ENCODE data around the gene CD70. TPM values are rescaled to one million over a fixed set of nuclear protein-coding genes. Genes with fewer than 3 reads are reported as not detected.
A peak's percentile ranks its signal among the peaks of the same experiment; 100 is the strongest.

Gene CD70
- total and polyA plus RNA-seq, 2 donors (not counting 3 experiments of a cell fraction or from before 2014, with no cell fraction given), result not detected

DNA sequence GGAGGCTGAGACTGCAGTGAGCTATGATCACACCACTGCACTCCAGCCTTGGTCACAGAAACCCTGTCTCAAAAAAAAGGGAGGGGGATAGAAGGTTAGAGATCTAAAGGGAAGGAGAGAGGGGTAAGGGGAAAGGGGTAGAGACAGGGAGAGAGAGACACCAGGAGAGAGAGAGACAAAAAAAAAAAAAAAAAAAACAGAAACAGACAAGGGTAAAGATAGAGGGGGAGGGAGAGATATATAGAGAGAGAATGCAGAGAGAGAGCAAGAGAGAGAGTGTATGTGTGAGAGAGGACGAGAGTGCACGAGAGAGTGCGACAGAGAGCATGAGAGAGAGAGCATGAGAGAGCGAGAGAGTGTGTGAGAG lies 4.2 kb downstream of the CD70 start:
- BruUV-seq (replicated peaks), result no TSS peak
- no peaks in the 10 kb centered on the region for H3K36me3 ChIP-seq (ENCODE audit: control insufficient read depth in 2 of 2, extremely low read depth in 1 of 2, insufficient read depth in 2 of 2, low read length in 2 of 2)
- H3K4me1 ChIP-seq (ENCODE audit: control insufficient read depth, extremely low read depth, insufficient read depth, low read length), result no peaks in the 10 kb centered on the region
- H3K4me2 ChIP-seq (ENCODE audit: insufficient read depth, low read length), result no peak overlapping the region
- H3K27ac ChIP-seq (ENCODE audit: insufficient read depth, low read depth, low read length), result no peak overlapping the region
- ChIA-PET CTCF (interaction anchor here (1.7 kb wide), 1 partner anchor 46 kb away, joined by 6 read pairs; no protein-coding TSS in a partner anchor), POLR2A (no interaction called here)
- H3K9ac ChIP-seq (replicated peaks; ENCODE audit: extremely low read depth, insufficient read depth, low read length), result no peak overlapping the region
- intact Hi-C loops (cut with micrococcal nuclease) (no loop called here), dilution Hi-C loops (cut with MboI; ENCODE audit: extremely low pct_ligation_motif_present, low sequenced_read_pairs) (no loop called here)
- DNase-seq (ENCODE audit: low read depth, low spot score) (no peak), FAIRE-seq (no peak)
- H2AFZ ChIP-seq (ENCODE audit: low read depth, low read length), result peak overlapping the region; percentile 1
- TF ChIP-seq GATA2 (IDR thresholded peaks at IDR 0.05; ENCODE audit: insufficient read depth, insufficient read length, low read depth, low read length) (no peak), EZH2 (IDR thresholded peaks at IDR 0.05; ENCODE audit: borderline replicate concordance, low read depth, low read length, severe bottlenecking) (no peak), POLR2A (IDR thresholded peaks at IDR 0.05; ENCODE audit: low read depth, low read length) (no peak), JUN (IDR thresholded peaks at IDR 0.05; ENCODE audit: borderline replicate concordance, insufficient read depth, insufficient read length, low read depth) (no peak), POLR2AphosphoS5 (IDR thresholded peaks at IDR 0.05; ENCODE audit: insufficient read depth, low read depth, low read length) (no peak), MYC (IDR thresholded peaks at IDR 0.05; ENCODE audit: low read depth, low read length) (no peak), FOS (IDR thresholded peaks at IDR 0.05; ENCODE audit: borderline replicate concordance, insufficient read depth, low read length) (no peak)
- TF ChIP-seq, protein P1, sequence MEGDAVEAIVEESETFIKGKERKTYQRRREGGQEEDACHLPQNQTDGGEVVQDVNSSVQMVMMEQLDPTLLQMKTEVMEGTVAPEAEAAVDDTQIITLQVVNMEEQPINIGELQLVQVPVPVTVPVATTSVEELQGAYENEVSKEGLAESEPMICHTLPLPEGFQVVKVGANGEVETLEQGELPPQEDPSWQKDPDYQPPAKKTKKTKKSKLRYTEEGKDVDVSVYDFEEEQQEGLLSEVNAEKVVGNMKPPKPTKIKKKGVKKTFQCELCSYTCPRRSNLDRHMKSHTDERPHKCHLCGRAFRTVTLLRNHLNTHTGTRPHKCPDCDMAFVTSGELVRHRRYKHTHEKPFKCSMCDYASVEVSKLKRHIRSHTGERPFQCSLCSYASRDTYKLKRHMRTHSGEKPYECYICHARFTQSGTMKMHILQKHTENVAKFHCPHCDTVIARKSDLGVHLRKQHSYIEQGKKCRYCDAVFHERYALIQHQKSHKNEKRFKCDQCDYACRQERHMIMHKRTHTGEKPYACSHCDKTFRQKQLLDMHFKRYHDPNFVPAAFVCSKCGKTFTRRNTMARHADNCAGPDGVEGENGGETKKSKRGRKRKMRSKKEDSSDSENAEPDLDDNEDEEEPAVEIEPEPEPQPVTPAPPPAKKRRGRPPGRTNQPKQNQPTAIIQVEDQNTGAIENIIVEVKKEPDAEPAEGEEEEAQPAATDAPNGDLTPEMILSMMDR (IDR thresholded peaks at IDR 0.05; ENCODE audit: extremely low read depth in 1 of 2, insufficient read depth in 1 of 2, low read depth in 1 of 2, low read length in 2 of 2), result no peak
- TF ChIP-seq, protein P2, sequence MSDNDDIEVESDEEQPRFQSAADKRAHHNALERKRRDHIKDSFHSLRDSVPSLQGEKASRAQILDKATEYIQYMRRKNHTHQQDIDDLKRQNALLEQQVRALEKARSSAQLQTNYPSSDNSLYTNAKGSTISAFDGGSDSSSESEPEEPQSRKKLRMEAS (IDR thresholded peaks at IDR 0.05; ENCODE audit: insufficient read depth, insufficient read length), result no peak
- H3K4me3 ChIP-seq (replicated peaks in 1 of 3; ENCODE audit: insufficient read depth in 1 of 3, low read depth in 1 of 3, low read length in 3 of 3), result no peak overlapping the region
- H3K79me2 ChIP-seq (ENCODE audit: control insufficient read depth, insufficient read depth, low read length), result no peaks in the 10 kb centered on the region
- H4K20me1 ChIP-seq (replicated peaks; ENCODE audit: control insufficient read depth, extremely low read depth, insufficient read depth, low read length), result no peaks in the 10 kb centered on the region
- H3K9me3 ChIP-seq (replicated peaks; ENCODE audit: control insufficient read depth, insufficient read depth, low read length), result no peaks in the 10 kb centered on the region
- H3K9me1 ChIP-seq (replicated peaks; ENCODE audit: control insufficient read depth, extremely low read depth, insufficient read depth, low read length), result no peaks in the 10 kb centered on the region
- peaks cover 43 to 51% of the 10 kb centered on the region in 2 experiments for H3K27me3 ChIP-seq (ENCODE audit: control insufficient read depth in 2 of 2, insufficient read depth in 2 of 2, low read length in 2 of 2)
